Stimulated activated CD4-positive, alpha-beta T cell treated with anti-CD3 and anti-CD28 coated beads, Interleukin-15, amount 100 ng/mL, for 1 hour (primary cell): ENCODE data around the gene EIF2AK3.
"Not testable (repeated sequence)": the region's sequence is repeated elsewhere in the genome, so short reads cannot be mapped to it uniquely, and the experiment has no call there.

Experiments
- DNase-seq, 2 donors: peaks; one replicate each; pipeline ENCODE4 v3.0.0-alpha.2; 2020; ENCODE audit warnings: low read depth in 1 of 2, low spot score in 1 of 2

EIF2AK3 gene

DNA sequence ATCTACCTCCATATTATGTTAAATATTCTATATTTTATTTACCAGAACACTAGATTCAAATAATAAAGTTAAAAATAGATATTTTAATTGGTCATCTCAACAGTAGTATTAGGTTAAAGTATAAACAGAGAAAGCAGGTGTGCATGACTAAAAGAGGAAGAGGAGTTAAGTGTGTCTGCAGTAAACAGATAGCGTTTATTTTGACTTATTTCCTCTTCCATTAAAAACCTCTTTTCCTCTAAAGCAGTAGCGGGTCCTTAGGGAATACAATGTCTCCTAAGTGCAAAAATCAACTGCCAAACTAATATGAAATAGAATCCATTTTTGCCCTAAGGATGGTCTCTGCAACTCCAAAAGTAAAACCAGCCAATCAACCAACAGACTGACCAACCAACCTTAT, 27.7 kb downstream of the EIF2AK3 start:
- no peak for DNase-seq

DNA sequence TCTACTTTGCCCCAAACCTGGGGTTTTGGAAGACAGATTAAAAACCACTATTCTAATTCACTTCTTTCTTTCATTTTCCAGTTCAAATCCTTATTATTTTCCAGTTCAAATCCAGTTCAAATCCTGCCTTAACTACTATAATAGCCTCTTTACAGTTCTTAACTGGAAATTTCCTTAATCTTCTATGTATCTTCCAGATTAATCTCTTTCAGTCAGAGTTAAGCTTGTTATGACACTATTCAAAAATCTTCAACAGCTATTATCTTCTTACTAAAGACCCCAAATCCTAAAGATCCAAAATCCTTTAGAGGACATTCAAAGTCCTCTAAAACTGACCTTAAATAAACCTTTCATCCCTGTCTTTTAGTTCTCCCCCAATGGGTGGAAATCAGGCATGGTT, 30.1 kb downstream of the EIF2AK3 start:
- DNase-seq = no peak

DNA sequence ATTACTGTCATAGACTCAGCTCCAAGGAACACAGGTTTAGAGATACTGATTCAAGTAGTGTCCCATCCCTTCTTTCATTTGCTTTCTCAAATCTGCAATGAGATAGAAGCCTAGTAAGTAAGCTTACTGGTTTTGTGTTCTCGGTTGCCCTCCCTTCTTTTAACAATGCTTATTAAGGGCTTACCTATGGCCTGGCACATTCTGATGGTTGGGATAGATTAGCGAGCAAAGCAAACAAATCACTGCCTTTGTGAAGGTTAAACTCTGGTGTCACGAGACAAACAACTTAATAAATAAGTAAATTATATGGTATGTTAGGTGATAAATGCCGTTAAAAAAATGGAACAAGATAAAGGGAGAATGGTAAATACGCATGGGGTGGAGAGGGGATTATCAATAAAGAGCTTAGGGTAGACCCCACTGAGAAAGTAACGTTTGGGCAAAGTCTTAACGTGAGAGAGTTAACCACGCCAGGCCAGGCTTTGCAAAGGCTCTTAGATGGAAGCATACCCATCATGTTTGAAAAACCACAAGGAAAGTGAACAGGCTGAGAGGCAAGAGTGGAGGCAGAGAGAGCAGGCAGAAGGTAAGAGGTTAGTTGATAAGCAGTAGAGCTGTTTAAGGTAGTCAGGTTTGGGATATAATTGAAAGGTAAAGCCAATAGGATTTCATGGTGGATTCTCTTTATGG, 31.0 kb downstream of the EIF2AK3 start:
- DNase-seq = no peak

DNA sequence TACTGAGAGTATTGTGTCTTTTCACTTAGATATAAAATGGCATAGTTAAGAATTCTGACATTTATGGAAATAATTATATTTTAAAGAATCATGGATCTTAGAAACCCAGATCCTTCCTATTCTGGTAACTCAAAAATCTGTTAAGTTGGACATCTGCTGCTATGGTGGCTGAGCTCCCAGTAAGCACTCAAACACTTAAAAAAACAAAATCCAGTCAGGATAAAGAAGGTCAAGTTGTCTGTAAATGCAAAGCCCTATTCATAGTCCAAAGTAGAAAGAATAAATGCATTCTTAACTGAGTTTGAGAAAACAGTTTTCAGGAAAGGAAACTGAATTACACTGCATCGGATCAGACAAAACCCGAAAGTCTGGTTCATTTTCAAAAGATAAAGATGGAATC, 35.6 kb downstream of the EIF2AK3 start:
- no peak for DNase-seq

DNA sequence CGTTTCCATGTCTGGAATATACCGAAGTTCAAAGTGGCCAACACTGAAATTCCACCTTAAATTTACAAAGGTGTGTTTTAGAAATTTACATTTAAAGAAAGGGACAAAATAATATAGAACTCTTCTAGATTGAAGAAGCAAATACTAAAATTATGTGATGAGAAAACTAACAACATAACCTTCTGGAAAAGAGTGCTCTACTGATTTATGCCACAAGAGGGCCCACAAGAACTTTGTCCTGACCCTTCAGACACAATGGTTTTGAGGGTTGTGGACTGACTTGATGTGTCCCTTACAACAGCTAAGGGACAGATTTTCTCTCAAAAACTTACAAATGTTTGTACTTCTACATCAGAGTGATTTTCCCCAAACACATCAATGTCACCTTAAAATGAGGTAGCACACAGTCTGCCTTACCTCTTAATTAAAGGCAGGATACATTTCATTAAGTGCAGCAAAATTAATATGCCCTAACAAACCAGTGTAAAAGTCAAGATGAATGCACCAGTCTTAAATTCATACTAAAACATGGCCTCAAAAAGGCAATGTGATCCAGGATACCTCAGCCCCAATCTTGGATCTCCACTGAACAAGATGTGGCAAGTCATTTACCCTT, 36.2 kb downstream of the EIF2AK3 start:
- DNase-seq = no peak

DNA sequence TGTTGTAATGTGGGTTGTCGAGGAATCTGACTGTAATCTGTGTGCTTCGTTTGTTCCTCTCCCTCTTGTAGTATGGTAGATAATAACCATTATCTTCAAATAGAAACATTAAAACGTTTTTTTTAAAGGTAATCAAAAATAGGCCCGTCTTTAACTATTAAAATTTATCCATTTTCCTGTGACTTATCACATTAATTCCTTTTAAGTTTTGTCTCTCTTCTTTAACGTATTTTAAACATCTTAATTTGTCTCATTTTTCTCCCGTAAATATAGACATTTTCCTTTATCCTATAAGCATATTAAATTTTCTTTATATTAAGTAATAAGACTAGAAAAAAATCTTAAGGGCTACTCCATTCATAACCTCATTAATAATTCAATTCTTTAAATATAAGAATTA, 41.3 kb downstream of the EIF2AK3 start:
- no peak for DNase-seq

DNA sequence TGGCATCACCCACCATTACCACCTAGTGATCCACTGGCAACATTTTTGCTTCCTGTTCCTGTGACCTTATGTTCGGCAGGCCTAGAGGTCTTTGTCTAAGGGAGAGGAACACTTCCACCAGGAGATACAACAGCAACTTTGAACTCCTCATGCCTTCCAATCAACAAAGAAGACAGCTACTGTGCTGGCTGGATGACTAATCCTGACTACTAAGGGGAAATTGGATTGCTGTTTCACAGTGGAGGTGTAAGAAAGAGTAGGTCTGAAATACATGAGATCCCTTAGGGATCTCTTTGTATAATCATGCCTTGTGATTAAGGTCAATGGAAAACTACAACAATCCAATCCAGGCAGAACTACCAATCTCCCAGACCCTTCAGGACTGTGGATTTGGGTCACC, 45.2 kb downstream of the EIF2AK3 start:
- no peak for DNase-seq

DNA sequence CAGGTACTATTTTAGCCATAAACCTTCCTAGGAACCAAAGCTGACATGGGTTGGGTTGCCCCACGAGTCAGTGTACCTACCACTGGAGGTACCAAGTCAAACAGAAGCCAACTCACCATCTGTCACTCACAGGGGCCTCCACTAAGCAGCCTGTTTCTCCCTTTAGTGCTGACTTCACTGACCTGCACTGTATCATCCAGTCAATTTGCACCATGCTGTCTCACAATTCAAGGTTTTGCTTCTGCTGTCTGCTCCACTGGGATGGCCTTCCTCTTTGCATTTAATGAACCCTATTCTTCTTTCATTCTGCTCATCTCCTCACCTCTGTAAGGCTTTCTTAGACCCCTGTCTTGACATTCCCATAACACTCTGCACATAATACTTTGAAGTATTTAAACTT, 47.2 kb downstream of the EIF2AK3 start:
- no peak for DNase-seq

DNA sequence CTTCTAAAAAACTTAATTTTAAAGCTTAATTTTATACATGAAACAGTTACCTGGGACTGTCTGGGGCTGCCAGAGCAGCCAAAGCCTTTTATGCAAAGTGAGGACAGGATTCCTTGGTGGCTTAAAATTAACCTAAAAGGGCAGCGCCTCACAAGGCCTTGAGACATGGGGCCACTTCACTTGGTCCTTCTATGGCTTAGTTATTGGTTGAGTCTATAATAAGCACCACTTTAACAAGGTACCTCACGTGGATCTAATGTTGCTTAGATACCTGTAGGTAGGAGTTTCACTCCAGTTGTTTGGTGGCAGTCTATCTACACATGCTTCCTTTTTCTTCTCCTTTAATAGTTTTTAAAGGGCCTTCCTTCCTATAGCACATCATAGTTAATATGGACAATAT, 51.6 kb downstream of the EIF2AK3 start:
- no peak for DNase-seq

DNA sequence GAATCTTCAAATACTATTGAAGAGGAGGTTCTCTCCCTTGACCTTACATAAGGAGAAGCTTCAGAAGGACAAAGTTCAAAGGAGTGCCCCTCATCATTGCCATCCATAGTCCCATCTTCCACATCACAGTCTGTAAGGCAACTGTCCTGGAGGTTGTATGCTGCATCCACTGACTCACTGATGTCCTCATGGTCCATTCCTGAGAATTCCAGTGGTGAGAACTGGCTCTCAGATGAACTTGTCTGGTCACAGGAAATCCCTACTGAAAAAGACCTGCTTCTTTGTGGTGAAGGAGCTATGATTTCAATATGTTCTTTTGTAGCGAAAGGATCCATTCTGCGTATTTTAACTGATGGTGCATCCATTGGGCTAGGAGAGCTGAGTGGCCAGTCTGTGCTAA, 52.2 kb downstream of the EIF2AK3 start:
- DNase-seq = no peak

DNA sequence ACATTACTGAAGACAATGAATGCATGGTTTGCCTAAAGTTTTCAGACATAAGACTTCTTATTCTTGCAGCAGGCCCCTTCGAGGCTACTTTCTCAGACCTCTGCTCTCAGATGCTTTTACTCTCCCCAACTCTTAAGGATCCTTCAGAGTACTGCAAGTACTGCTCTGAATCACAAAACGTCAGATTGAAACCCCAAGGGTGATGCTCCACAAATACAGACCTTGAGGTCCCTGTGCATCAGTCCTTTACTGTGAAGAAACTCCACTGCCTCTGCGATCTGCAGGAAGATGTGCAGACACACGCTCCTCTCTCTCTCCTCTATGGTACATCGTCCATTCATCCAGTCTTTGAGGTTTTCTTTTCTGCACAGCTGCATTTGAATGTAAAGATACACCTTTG, 52.8 kb downstream of the EIF2AK3 start:
- no peak for DNase-seq

DNA sequence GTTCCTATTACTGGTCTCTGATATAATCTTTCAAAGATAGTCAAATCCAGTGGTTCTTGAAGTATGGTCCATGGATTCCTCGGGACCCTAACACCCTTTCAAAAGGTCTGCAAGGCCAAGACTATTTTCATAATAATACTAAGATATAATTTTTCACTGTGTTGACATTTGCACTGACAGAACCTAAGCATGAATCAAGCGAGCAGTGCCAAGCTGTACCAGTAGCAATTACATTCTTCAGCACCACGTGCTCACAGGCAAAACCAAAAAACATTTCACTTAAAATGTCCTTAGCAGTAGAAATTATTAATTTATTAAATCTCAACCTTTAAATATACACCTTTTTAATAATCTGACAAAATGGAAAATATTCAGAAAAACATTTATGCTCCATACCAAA, 59.1 kb downstream of the EIF2AK3 start:
- DNase-seq = no peak

DNA sequence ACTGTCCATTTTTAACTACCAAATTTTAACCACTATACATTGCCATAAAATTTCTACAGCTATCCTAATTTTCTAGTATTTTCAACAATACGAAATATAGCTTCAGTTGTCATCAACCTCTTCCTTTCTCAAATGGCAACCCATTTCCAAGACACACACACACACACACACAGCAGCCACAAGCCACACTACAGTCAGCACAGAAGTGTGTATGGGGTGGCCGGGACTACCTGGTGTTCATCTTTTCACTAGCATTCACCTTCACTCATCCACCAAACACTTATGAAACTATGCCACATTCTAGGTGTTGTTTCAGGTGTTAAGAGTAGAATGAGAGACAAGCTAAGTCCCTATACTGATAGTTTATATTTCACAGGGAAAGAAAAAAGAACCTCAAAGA, 62.9 kb downstream of the EIF2AK3 start:
- DNase-seq = no peak

DNA sequence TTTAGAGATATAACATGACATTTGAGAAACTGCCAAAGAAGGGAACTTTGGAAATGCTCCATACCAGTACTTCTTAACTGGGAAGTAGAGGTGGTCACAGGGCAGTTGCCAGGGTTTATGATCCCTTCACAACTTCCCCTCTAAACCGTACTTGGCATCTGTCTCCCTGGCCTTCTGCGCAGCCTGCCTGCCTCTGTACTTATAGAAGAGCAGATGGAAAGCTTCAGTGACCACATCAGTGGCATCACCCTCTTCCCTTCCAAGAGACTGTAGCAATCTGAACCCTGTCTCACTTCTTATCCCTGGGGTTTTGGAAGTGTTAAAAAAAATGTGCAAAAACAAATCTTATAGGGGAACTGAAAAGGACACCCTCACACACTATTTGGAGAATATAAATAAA, 64.1 kb downstream of the EIF2AK3 start:
- no peak for DNase-seq

DNA sequence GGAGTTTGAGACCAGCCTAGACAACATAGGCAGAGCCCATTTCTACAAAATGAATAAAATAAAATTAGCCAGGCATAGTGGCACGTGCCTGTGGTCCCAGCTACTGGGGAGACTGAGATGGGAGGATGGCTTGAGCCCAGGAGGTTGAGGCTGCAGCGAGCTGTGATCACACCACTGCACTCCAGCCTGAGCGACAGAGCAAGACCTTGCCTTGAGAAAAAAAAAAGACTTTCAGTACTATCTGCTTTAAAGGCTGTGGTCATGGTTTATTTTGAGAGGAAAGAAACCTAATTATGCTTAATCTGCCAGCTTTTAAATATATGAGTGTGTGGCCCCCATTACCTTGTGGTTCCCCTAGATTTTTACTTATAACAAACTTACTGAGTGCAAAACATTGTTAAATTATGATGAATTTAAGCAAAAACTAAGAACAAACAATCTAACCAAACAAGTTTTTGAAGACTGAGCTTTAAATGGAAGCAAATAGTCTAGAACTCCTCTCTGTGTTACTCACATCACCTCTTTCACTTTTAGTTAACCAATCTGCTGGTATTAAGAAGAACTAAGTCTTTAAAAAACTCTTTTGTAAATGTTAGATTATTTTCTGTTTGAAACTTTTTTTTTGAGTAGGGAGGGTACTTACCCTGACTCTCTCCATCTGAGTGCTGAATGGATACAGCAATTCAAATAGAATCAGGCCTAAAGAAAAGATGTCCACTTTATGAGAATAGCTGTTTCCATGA, 65.4 kb downstream of the EIF2AK3 start:
- no peak for DNase-seq

DNA sequence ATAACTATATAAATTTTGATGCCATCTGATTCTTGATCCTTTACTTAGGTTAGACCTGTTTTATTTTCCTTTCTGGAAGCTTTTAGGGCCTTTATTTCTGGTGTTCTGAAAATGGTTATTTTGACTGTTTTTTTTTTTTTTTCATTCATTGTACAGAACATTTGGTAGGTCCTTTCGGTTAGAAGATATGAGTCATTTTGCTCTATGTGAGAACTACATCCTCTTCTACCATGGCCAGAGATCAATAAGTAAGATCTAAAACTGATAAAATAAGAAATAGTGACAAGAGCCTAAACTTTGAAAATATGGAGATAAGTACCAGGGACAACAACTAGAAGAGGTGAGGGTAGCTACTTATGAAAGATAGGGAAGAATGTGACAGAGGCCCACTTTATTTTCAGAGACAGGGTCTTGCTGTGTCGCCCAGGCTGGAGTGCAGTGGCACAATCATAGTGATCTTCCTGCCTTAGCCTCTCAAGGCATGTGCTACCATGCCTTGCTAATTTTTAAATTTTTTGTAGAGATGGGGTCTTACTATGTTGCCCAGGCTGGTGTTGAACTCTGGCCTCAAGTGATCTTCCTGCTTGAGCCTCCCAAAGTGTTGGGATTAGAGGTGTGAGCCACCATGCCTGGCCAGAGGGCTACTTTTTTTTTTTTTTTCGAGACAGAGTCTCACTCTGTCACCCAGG, 66.5 kb downstream of the EIF2AK3 start:
- DNase-seq = no peak

DNA sequence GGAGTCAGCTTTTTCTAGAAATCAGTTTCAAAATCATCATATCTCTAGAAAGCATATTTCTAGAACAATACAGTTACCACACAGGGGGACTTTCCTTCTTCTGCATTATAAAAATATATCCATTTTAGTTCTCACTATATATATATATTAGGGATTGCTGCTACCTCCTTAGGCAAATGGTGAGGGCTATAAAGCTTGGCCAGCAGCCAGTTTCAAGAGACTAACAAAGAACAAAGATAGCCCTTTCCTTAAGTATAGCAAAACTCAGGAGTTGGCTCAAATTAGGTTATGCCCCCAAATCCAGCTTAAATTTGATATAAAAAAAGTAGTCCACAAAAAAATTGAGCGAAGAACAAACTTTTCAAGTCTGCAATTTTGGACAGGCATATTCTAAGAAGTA, 70.0 kb downstream of the EIF2AK3 start:
- DNase-seq = no peak

DNA sequence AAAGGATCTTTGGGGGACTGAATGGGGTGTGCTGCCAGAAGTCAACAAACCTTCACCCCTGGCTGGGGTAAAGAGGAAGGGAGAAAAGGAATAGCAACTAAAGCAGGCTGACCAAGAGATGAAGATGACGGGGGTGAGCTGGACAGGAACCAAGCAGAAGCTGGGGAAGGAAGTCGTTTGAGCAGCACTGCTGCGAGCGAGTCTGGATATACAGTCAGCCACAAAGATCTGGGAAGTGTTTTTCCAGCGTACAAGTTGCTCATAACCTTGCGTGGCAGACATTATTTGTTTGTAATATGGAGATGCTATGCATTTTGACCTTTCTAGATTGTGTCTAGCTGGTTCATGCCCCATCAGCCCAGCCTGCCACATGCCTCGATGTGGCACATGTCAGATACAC, 71.2 kb downstream of the EIF2AK3 start:
- no peak for DNase-seq

DNA sequence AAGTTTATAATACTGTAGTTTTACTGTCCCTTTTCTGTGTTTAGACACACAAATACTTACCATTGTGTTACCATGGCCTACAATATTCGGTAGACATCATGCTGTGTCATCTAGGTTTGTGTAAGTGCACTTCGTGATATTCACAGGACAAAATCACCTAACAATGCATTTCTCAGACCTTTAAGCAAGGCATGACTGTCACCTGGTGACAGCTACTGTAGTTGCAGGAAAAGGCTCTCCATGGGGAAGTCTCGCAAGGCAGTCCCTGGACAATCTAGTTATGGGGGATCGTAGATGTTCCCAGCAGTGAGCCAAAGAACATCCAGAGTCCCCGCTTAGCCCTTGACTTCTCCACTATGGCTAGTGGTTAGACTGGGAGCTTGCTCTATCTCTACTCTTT, 73.1 kb downstream of the EIF2AK3 start:
- no peak for DNase-seq

DNA sequence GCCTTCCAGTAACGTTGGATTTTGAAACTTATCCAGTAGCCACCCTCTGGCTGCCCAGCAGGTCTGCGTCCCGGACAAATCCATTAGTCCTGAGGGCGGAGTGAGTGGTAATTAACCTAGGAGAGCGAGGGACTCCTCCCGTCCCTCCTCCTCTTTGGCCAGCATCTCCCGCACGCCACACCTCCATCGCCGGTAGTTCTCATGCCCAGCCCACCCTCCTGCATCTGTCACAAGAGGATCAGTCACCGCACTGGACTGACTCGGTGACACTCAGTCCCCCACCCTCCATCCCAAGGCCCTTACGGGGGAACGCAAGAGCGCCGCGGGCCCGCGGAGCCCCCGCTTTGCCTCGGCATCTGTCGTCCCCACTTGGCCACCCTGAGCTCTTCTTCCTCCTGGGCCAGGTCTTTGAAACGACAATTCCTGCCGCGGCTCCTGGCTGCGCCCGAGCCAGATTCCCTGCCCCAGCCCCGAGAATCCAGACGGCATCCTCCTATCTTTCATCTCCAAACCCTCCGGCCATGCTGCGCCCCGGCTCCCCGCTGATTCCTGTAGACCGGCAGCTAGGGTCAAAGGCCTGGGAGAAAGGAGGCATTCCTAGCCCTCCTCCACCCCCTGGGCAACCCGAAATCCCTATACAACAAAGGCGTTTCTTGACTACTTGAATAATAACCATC, 77.5 kb downstream of the EIF2AK3 start:
- no peak for DNase-seq

DNA sequence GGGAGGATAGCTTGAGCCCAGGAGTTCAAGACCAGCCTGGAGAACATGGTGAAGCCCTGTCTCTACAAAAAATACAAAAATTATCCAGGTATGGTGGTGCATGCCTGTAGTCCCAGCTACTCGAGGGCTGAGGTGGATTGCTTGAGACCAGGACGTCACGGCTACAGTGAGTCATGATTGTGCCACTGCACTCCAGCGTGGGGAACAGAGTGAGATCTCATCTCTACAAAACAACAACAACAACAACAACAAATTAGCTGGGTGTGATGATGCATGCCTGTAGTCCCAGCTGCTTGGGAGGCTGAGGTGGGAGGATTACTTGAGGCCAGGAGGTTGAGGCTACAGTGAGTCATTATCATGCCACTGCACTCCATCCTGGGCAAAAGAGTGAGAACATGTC, 81.0 kb downstream of the EIF2AK3 start:
- DNase-seq = not testable (repeated sequence)
